A673 (cell line): Measurements from ENCODE around the gene GALNT6.

Experiments used
- EZH2 ChIP-seq: fragments of 200-600 bp; sonication (generic); IDR thresholded peaks from 2 replicates; pipeline ENCODE4 v1.6.1; 2017; ENCODE audit warnings: borderline replicate concordance, low read depth, mild to moderate bottlenecking, mixed read lengths, antibody characterized with exemption, low read length; ENCODE audit not compliant: poor library complexity, severe bottlenecking
- TF ChIP-seq, protein P1 (sequence below): fragments of 300-800, 200-600 bp; sonication (generic); conservative IDR thresholded peaks from 2 replicates; pipeline ENCODE4 v1.5.1; 2017; ENCODE audit warnings: low read depth, mild to moderate bottlenecking, antibody characterized with exemption, low read length, moderate library complexity, mixed read lengths

DNA sequence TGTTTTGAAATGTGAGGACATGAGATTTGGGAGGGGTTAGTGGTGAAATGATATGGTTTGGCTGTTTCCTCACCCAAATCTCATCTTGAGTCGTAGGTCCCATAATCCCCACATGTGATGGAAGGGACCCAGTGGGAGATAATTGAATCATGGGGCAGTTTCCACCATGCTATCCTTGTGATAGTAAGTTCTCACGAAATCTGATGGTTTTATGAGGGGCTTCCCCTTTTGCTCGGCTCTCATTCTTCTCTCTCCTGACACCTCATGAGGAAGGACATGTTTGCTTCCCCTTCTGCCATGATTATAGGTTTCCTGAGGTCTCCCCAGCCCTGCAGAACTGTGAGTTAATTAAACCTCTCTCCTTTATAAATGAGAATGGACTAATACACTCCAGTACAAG, 18.0 kb downstream of the GALNT6 start:
- no peak for TF ChIP-seq EZH2
- TF ChIP-seq, protein P1, sequence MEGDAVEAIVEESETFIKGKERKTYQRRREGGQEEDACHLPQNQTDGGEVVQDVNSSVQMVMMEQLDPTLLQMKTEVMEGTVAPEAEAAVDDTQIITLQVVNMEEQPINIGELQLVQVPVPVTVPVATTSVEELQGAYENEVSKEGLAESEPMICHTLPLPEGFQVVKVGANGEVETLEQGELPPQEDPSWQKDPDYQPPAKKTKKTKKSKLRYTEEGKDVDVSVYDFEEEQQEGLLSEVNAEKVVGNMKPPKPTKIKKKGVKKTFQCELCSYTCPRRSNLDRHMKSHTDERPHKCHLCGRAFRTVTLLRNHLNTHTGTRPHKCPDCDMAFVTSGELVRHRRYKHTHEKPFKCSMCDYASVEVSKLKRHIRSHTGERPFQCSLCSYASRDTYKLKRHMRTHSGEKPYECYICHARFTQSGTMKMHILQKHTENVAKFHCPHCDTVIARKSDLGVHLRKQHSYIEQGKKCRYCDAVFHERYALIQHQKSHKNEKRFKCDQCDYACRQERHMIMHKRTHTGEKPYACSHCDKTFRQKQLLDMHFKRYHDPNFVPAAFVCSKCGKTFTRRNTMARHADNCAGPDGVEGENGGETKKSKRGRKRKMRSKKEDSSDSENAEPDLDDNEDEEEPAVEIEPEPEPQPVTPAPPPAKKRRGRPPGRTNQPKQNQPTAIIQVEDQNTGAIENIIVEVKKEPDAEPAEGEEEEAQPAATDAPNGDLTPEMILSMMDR, result no peak
